Lung (tissue), 12 donors: ENCODE data around the gene STXBP4. TPM values are rescaled to one million over a fixed set of nuclear protein-coding genes. Genes with fewer than 3 reads are reported as not detected.
A peak's percentile ranks its signal among the peaks of the same experiment; 100 is the strongest.

Source experiments
- ATAC-seq: fragments of 200-7000 bp; cut with Tn5 transposase; one replicate; pipeline ENCODE4 v1.9.1; 2020; ENCODE audit warnings: moderate number of reproducible peaks; ENCODE audit not compliant: insufficient read depth, low FRiP score
- DNase-seq, 3 donors: peaks; one replicate each; pipeline ENCODE4 v3.0.0-alpha.2; 2013 to 2017
- H3K27ac ChIP-seq, 2 donors: one replicate each; pipeline ENCODE4 v1.5.1; 2013; ENCODE audit warnings: mild to moderate bottlenecking in 2 of 2, moderate library complexity in 2 of 2, control low read depth in 1 of 2, inconsistent platforms in 1 of 2, low read depth in 1 of 2, low read length in 1 of 2
- H3K27me3 ChIP-seq, 3 donors: one replicate each; pipeline ENCODE4 v1.5.1; 2013; ENCODE audit warnings: low read length in 2 of 3; ENCODE audit not compliant: control insufficient read depth in 3 of 3, insufficient read depth in 3 of 3
- H3K36me3 ChIP-seq, 4 donors: one replicate each; pipeline ENCODE4 v1.5.1; 2013; ENCODE audit warnings: low read length in 4 of 4, mild to moderate bottlenecking in 1 of 4, moderate library complexity in 1 of 4; ENCODE audit not compliant: control insufficient read depth in 4 of 4, insufficient read depth in 4 of 4
- H3K4me1 ChIP-seq, 5 donors: one replicate each; pipeline ENCODE4 v1.5.1; 2013; ENCODE audit warnings: low read length in 5 of 5, mild to moderate bottlenecking in 2 of 5, moderate library complexity in 1 of 5; ENCODE audit not compliant: control insufficient read depth in 5 of 5, insufficient read depth in 5 of 5
- H3K4me3 ChIP-seq: one replicate; pipeline ENCODE4 v1.5.1; 2013; ENCODE audit warnings: mild to moderate bottlenecking, control low read depth, moderate library complexity
- H3K9ac ChIP-seq, 2 donors: one replicate each; pipeline ENCODE4 v1.5.1; 2013; ENCODE audit warnings: low read length in 2 of 2, control low read depth in 1 of 2; ENCODE audit not compliant: insufficient read depth in 1 of 2
- H3K9me3 ChIP-seq, 4 donors: one replicate each; pipeline ENCODE4 v1.5.1; 2013; ENCODE audit warnings: low read length in 3 of 4, mild to moderate bottlenecking in 1 of 4, moderate library complexity in 1 of 4; ENCODE audit not compliant: control insufficient read depth in 4 of 4, insufficient read depth in 3 of 4
- CTCF ChIP-seq: IDR thresholded peaks from 2 replicates; pipeline ENCODE4 v1.5.1; 2012; ENCODE audit warnings: mild to moderate bottlenecking; ENCODE audit errors: control extremely low read depth, extremely low read depth
- WGBS, 2 donors: extraction: QIAGEN DNeasy Blood & Tissue Kit; methylation state at CpG; one replicate each; pipeline ENCODE4 v1.1.7; 2013; 5-methylcytosine and 5-hydroxymethylcytosine counted together
- polyA plus RNA-seq, 2 donors: library from polyadenylated mRNA; stranded (reverse); fragments of 200-250 nt; gene quantifications; one replicate each; pipeline ENCODE4 v1.2.1, GENCODE V29; 2013
- total RNA-seq, 2 donors: library from RNA; depleted of rRNA in 1 of 2; stranded (reverse); fragments of >200 nt in 1 of 2; gene quantifications; one replicate each; pipeline ENCODE4 v1.2.1, GENCODE V29; 2014 to 2021
- donor health status: control.
- donor health status: control.
- donor health status: Bipolar disorder and iron deficiency.
- donor health status: healthy.
- donor health status: DM: yes; HTN: yes; CAD: no.

STXBP4 gene
- total and polyA plus RNA-seq, 4 donors = 1.4 to 44.1 (median 7.7) TPM

DNA sequence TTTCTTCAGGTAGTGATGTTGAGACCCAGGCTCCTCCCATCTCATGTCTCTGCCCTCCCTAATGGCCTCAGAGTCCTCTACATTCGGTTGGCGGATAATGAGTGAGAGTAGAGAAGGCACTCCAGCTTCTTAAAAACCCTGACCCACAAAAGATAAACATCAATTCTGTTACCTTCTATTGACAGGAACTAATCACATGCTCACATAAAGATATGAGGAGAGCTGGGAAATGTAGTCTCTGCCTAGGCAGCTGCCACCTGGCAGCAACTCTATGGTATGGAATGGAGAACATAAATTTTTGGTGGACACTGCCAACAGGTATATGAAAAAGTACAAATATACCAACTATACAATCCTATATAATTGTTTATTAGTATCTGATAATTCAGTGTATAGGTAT is 185.5 kb downstream of the STXBP4 start:
- Histone ChIP-seq H3K27me3 (no peaks in the 10 kb centered on the region), H3K36me3 (no peaks in the 10 kb centered on the region), H3K9me3 (no peaks in the 10 kb centered on the region), H3K4me1 (peaks cover 0 to 5% (median 0%) of the 10 kb centered on the region in 5 donors), H3K4me3 (no peak overlapping the region), H3K27ac (no peak overlapping the region), H3K9ac (no peak overlapping the region)
- ATAC-seq (no peak), DNase-seq (no peak)
- 85 to 96% methylated on average over 2 of the region's 2 CpGs for WGBS, 2 donors
- no peak for TF ChIP-seq CTCF

DNA sequence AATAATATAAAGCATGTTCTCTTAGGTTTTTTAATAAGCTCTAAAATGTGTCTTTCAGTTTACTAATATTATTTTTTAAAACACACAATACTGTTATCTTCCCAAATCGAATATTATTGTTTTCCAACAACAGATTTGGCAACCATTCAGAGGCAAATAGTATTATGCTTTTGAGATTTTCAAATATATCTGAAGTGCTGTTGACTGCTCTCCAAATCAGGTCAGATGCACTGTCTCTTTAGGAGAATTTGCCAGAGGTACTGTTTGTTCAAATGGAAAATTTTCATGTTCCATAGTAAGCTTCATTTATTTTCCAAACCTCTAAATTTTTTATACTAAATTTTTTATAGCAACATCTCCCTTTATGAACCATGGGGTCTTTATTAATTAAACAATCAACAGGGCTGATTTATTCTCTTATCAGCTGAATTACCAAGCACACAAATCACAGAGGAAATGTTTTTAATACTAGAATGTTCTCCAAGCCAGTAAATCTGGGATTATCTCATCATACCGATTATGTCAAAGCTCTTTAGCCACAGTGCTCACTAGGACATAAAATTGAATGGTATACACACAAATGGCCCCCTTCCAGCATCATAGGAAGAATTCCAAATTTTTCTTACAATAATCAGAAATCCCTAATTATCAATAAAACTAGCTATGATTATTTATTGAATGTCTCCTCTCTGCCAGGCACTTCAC is 187.4 kb downstream of the STXBP4 start:
- no peak for ATAC-seq

GRCh38 chr17:55157165-55157564 is 188.6 kb downstream of the STXBP4 start:
- Histone ChIP-seq H3K36me3 (peaks cover 0 to 7% (median 0%) of the 10 kb centered on the region in 4 donors), H3K27ac (peak overlapping the region in 1 of 2 donors; percentile 9), H3K4me1 (peaks cover 0 to 5% (median 0%) of the 10 kb centered on the region in 5 donors), H3K4me3 (no peak overlapping the region), H3K27me3 (no peaks in the 10 kb centered on the region), H3K9me3 (no peaks in the 10 kb centered on the region), H3K9ac (no peak overlapping the region)
- 61 to 81% methylated on average over 2 of the region's 2 CpGs for WGBS, 2 donors
- no peak for ATAC-seq
- no peak for TF ChIP-seq CTCF
- DNase-seq = peak in 1 of 3 donors; percentile 65

More for the DNA sequence above, 187.4 kb downstream of the STXBP4 start:
- Histone ChIP-seq H3K4me3 (no peak overlapping the region), H3K27me3 (no peaks in the 10 kb centered on the region), H3K27ac (no peak overlapping the region), H3K4me1 (peaks cover 0 to 5% (median 0%) of the 10 kb centered on the region in 5 donors), H3K9me3 (no peaks in the 10 kb centered on the region), H3K9ac (no peak overlapping the region), H3K36me3 (peaks cover 0 to 7% (median 0%) of the 10 kb centered on the region in 4 donors)
- DNase-seq = no peak
- 59 to 79% methylated on average over 2 of the region's 2 CpGs for WGBS, 2 donors
- no peak for TF ChIP-seq CTCF
